Measurements from ENCODE around the gene CAMSAP2. TPM values are rescaled to one million over a fixed set of nuclear protein-coding genes. Genes with fewer than 3 reads are reported as not detected.

CAMSAP2 gene
- total RNA-seq, 4 donors from 2014 or later, result 26.5 to 47.4 (median 33.3) TPM

DNA sequence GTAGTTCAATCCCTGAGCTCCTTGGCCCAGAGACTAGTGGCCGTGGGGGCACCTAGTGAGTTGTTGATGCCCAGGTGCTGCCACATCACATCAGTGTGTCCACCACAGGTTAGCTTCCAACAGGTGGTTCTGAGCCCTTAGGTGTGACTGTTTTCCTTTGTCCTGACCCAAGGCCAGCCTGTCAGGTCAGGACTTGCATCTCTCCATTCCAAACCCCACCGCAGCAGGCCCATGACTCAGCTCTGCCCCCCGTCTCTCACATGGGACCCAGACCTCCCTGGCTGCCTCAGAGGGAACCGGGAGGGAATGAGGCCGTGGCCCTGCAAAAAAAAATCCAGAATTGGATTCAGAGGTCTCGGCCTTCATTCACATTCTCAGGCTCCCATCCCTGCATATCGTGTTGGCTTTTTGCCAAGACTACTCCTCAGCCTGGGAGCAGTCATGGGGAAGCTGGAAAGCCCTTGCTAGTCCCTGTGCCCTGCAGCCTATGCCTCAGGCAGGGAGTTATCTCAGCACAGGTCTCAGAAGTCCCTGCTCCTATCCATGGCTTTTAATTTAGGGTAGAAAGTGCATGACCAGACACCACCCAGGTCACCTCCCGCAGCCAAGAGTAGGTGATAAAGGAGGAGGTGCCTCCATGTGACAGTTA lies 163.2 kb downstream of the CAMSAP2 start:
- Histone ChIP-seq H3K9me3 (no peaks in the 10 kb centered on the region), H3K36me3 (peaks cover 29% of the 10 kb centered on the region), H3K27me3 (no peaks in the 10 kb centered on the region), H3K4me3 (no peak overlapping the region), H3K4me1 (peaks cover 50% of the 10 kb centered on the region), H3K27ac (no peak overlapping the region)
- no peak for DNase-seq (ENCODE audit: low spot score in 2 of 2)
- TF ChIP-seq POLR2A (IDR thresholded peaks at IDR 0.05) (no peak), EP300 (IDR thresholded peaks at IDR 0.05) (no peak), POLR2AphosphoS5 (IDR thresholded peaks at IDR 0.05) (no peak)
- TF ChIP-seq, protein P1, sequence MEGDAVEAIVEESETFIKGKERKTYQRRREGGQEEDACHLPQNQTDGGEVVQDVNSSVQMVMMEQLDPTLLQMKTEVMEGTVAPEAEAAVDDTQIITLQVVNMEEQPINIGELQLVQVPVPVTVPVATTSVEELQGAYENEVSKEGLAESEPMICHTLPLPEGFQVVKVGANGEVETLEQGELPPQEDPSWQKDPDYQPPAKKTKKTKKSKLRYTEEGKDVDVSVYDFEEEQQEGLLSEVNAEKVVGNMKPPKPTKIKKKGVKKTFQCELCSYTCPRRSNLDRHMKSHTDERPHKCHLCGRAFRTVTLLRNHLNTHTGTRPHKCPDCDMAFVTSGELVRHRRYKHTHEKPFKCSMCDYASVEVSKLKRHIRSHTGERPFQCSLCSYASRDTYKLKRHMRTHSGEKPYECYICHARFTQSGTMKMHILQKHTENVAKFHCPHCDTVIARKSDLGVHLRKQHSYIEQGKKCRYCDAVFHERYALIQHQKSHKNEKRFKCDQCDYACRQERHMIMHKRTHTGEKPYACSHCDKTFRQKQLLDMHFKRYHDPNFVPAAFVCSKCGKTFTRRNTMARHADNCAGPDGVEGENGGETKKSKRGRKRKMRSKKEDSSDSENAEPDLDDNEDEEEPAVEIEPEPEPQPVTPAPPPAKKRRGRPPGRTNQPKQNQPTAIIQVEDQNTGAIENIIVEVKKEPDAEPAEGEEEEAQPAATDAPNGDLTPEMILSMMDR (IDR thresholded peaks at IDR 0.05), result no peak
- 53% methylated on average over 7 of the region's 8 CpGs for WGBS

DNA sequence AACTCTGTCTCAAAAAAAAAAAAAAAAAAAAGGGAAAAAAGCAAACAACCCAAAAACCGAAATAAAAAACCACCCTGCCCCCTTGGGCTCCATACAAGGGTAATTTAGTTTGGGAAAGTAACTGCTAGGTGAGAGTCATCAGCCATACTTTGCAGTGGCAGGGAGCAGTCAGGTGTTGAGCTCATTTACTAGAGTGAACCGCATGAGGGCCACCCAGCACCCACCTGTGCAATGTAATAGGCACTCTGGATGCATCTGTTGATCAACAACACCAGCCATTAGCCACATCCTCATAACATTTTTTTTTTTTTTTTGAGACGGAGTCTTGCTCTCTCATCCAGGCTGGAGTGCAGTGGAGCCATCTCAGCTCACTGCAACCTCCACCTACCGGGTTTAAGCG lies 165.1 kb downstream of the CAMSAP2 start:
- no peak for DNase-seq (ENCODE audit: low spot score in 2 of 2)
- 95% methylated on average over 5 of the region's 5 CpGs for WGBS
- no peaks in the 10 kb centered on the region for H3K27me3 ChIP-seq
- TF ChIP-seq EP300 (IDR thresholded peaks at IDR 0.05) (no peak), POLR2A (IDR thresholded peaks at IDR 0.05) (no peak), POLR2AphosphoS5 (IDR thresholded peaks at IDR 0.05) (no peak)
- TF ChIP-seq, protein P1 (IDR thresholded peaks at IDR 0.05), result no peak
- no peak overlapping the region for H3K27ac ChIP-seq
- H3K9me3 ChIP-seq, result no peaks in the 10 kb centered on the region
- H3K4me1 ChIP-seq, result peaks cover 50% of the 10 kb centered on the region
- H3K36me3 ChIP-seq, result peaks cover 29% of the 10 kb centered on the region
- H3K4me3 ChIP-seq, result no peak overlapping the region

DNA sequence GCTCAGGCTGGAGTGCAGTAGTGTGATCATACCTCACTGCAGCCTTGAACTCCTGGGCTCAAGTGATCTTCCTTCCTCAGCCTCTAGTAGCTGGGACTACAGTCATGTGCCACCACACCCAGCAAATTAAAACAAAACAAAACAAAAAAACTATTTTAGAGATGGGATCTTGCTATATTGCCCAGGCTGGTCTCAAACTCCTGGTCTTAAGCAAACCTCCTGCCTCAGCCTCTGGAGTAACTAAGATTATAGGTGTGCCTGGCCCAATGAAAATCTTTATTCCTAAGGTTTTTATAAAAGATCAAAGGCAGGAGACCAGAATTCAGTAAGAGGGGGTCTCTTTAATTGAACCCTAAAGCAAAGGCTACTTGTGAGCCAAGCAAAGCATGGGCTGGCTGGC lies 166.1 kb downstream of the CAMSAP2 start:
- H3K9me3 ChIP-seq, result no peaks in the 10 kb centered on the region
- no peaks in the 10 kb centered on the region for H3K27me3 ChIP-seq
- peaks cover 58% of the 10 kb centered on the region for H3K4me1 ChIP-seq
- peaks cover 22% of the 10 kb centered on the region for H3K36me3 ChIP-seq
- no peak overlapping the region for H3K27ac ChIP-seq
- TF ChIP-seq POLR2AphosphoS5 (IDR thresholded peaks at IDR 0.05) (no peak), POLR2A (IDR thresholded peaks at IDR 0.05) (no peak), EP300 (IDR thresholded peaks at IDR 0.05) (no peak)
- TF ChIP-seq, protein P1 (IDR thresholded peaks at IDR 0.05), result no peak
- no peak for DNase-seq (ENCODE audit: low spot score in 2 of 2)
- no peak overlapping the region for H3K4me3 ChIP-seq

DNA sequence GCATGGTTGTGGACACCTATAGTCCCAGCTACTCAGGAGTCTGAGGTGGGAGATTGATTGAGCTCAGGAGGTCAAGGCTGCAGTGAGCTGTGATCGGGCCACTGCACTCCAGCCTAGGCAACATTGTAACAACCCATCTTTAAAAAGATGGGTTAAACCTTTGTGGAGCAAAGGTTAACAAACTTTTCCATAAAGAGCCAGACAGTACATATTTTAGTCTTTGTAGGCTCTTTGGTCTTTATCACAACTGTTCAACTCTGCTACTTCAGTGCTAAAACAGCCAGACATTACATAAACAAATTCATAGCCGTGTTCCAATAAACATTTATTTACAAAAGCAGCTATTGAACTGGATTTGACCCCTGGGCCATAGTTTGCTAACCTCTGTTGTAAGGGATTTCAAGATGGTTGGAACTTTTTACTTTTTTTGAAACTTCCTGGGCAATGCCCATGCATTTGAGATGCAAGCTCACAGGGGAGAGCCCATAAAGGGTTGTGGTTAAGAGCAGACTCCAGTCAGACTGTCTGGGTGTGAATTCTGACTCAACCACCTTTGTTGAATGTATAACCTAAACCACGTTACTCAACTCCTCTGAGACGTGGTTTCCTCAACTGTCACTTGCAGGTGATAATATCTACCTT lies 166.8 kb downstream of the CAMSAP2 start:
- no peak overlapping the region for H3K27ac ChIP-seq
- H3K4me3 ChIP-seq, result no peak overlapping the region
- WGBS, result 55% methylated on average over 4 of the region's 4 CpGs
- peaks cover 18% of the 10 kb centered on the region for H3K36me3 ChIP-seq
- TF ChIP-seq POLR2AphosphoS5 (IDR thresholded peaks at IDR 0.05) (no peak), POLR2A (IDR thresholded peaks at IDR 0.05) (no peak), EP300 (IDR thresholded peaks at IDR 0.05) (no peak)
- TF ChIP-seq, protein P1 (IDR thresholded peaks at IDR 0.05), result no peak
- no peaks in the 10 kb centered on the region for H3K27me3 ChIP-seq
- no peak for DNase-seq (ENCODE audit: low spot score in 2 of 2)
- H3K9me3 ChIP-seq, result no peaks in the 10 kb centered on the region
- H3K4me1 ChIP-seq, result peaks cover 59% of the 10 kb centered on the region

DNA sequence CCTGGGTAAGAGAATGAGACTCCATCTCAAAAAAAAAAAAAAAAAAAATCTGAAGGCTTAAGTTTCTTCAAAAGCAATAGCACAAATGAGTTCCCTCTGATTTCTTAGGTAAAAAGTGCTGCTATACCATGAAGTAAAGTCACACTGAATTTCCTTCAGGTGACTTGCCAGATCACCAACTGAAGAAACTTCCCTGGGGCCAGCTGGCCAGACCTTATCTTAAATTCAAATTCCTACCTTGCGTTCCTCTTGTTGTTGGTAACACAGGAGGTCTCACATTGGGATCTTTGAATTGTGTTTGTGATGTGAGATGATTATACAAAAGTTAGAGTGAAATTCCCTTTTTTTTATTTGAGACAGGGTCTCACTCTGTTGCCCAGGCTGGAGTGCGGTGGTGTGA lies 167.8 kb downstream of the CAMSAP2 start:
- Histone ChIP-seq H3K27me3 (no peaks in the 10 kb centered on the region), H3K4me1 (peaks cover 58% of the 10 kb centered on the region), H3K4me3 (no peak overlapping the region), H3K9me3 (no peaks in the 10 kb centered on the region), H3K36me3 (peaks cover 11% of the 10 kb centered on the region), H3K27ac (no peak overlapping the region)
- WGBS, result 80% methylated on average over 2 of the region's 2 CpGs
- no peak for DNase-seq (ENCODE audit: low spot score in 2 of 2)
- TF ChIP-seq POLR2A (IDR thresholded peaks at IDR 0.05) (no peak), POLR2AphosphoS5 (IDR thresholded peaks at IDR 0.05) (no peak), EP300 (IDR thresholded peaks at IDR 0.05) (no peak)
- TF ChIP-seq, protein P1 (IDR thresholded peaks at IDR 0.05), result no peak
